GM12872 (cell line): ENCODE measurements around the gene FNBP1.

ENCODE experiments used
- CTCF ChIP-seq: IDR thresholded peaks from 3 replicates; pipeline ENCODE4 v1.5.1; 2011; ENCODE audit warnings: low read depth, mild to moderate bottlenecking, low read length, moderate library complexity; ENCODE audit not compliant: insufficient read depth

The FNBP1 gene

GRCh38 chr9:130002320-130002719, 40.7 kb downstream of the FNBP1 start:
- TF ChIP-seq CTCF: no peak

- TF ChIP-seq CTCF: no peak
Measured at GRCh38 chr9:130001190-130001589, 41.8 kb downstream of the FNBP1 start.

GRCh38 chr9:129999141-129999510, 43.9 kb downstream of the FNBP1 start:
- TF ChIP-seq CTCF: no peak

GRCh38 chr9:129998491-129999140, 44.4 kb downstream of the FNBP1 start:
- TF ChIP-seq CTCF: no peak

- no peak for TF ChIP-seq CTCF
Measured at GRCh38 chr9:129996161-129996830, 46.7 kb downstream of the FNBP1 start.

- no peak for TF ChIP-seq CTCF
Measured at GRCh38 chr9:129995409-129996160, 47.4 kb downstream of the FNBP1 start.

GRCh38 chr9:129994882-129995281, 48.1 kb downstream of the FNBP1 start:
- TF ChIP-seq CTCF: no peak
